K562 (cell line): Measurements from ENCODE around the gene JMJD1C. TPM values are rescaled to one million over a fixed set of nuclear protein-coding genes. Genes with fewer than 3 reads are reported as not detected.

Source experiments
- ARHGAP35 ChIP-seq: fragments of 450-650 bp; IDR thresholded peaks from 2 replicates; pipeline ENCODE4 v1.6.1; 2018; ENCODE audit not compliant: partially characterized antibody
- ARID3B ChIP-seq: fragments of 250-450 bp; sonication (Bioruptor Pico); IDR thresholded peaks from 2 replicates; pipeline ENCODE4 v1.4.0; 2020; ENCODE audit warnings: borderline replicate concordance
- CEBPG ChIP-seq, 3 experiments: fragments of 200-800 bp in 1 of 3; sonication (Bioruptor generic) in 1 of 3; sonication (generic) in 1 of 3; formaldehyde crosslinking in 1 of 3; IDR thresholded peaks in 2 of 3; conservative IDR thresholded peaks in 1 of 3; 2 replicates each; pipeline versions ENCODE4 v1.6.1 to v1.8.0; 2016 to 2022; ENCODE audit warnings: missing compliant biosample characterization in 2 of 3, missing genetic modification characterization in 2 of 3, mild to moderate bottlenecking in 1 of 3, missing genetic modification reagents in 1 of 3
- CHD7 ChIP-seq: fragments of 200-600 bp; sonication (generic); IDR thresholded peaks from one replicate; pipeline ENCODE4 v1.6.1; 2012; ENCODE audit warnings: mild to moderate bottlenecking, low read depth, low read length, inconsistent platforms
- FOXJ2 ChIP-seq: fragments of 200-800 bp; sonication (Bioruptor generic); IDR thresholded peaks from 2 replicates; pipeline ENCODE4 v1.6.1; 2016; ENCODE audit warnings: missing genetic modification characterization, missing compliant biosample characterization
- LCOR ChIP-seq: sonication (generic); formaldehyde crosslinking; IDR thresholded peaks from 2 replicates; pipeline ENCODE4 v1.8.0; 2022; ENCODE audit warnings: mild to moderate bottlenecking, missing genetic modification reagents
- MAFK ChIP-seq: IDR thresholded peaks from 2 replicates; pipeline ENCODE4 v1.6.1; 2011; ENCODE audit warnings: low read length, improper control_type of control experiment
- PML ChIP-seq: IDR thresholded peaks from 2 replicates; pipeline ENCODE4 v1.6.1; 2012; ENCODE audit warnings: low read length, inconsistent platforms
- PPARD ChIP-seq: fragments of 250-450 bp; sonication (Bioruptor Pico); IDR thresholded peaks from 2 replicates; pipeline ENCODE4 v1.8.0; 2022; ENCODE audit warnings: inconsistent platforms, mild to moderate bottlenecking, moderate library complexity
- PYGO2 ChIP-seq: fragments of 450-650 bp; IDR thresholded peaks from 2 replicates; pipeline ENCODE4 v1.6.1; 2016; ENCODE audit warnings: mild to moderate bottlenecking, missing genetic modification characterization, moderate library complexity, missing compliant biosample characterization
- SMARCA4 ChIP-seq: fragments of 450-650 bp; IDR thresholded peaks from 2 replicates; pipeline ENCODE4 v1.6.1; 2016
- SMARCB1 ChIP-seq: IDR thresholded peaks from 2 replicates; pipeline ENCODE4 v1.6.1; 2011; ENCODE audit warnings: improper control_type of control experiment, low read depth; ENCODE audit not compliant: insufficient read length
- SMARCE1 ChIP-seq: fragments of 450-650 bp; IDR thresholded peaks from 2 replicates; pipeline ENCODE4 v1.7.1; 2016; ENCODE audit warnings: mild to moderate bottlenecking
- SRSF1 ChIP-seq: fragments of 200-400 bp; formaldehyde crosslinking; IDR thresholded peaks from 2 replicates; pipeline ENCODE4 v1.6.1; 2017; ENCODE audit warnings: mild to moderate bottlenecking, low read depth, low read length, moderate library complexity
- ZEB2 ChIP-seq: fragments of 450-650 bp; IDR thresholded peaks from 2 replicates; pipeline ENCODE4 v1.6.1; 2016
- ZNF696 ChIP-seq: fragments of 250-450 bp; sonication (Bioruptor Pico); conservative IDR thresholded peaks from 2 replicates; pipeline ENCODE4 v1.4.0; 2020; ENCODE audit warnings: mild to moderate bottlenecking, moderate library complexity
- polyA plus RNA-seq, 8 experiments: library from polyadenylated mRNA; depleted of rRNA in 4 of 8; stranded (reverse) in 5 of 8; unstranded in 3 of 8; fragments of >200 nt; fragmentation: Nextera tagmentation in 2 of 8; fragmentation: Illumina TruSeq in 1 of 8; extraction: Ambion mirVana in 2 of 8; extraction: Trizol in 1 of 8; gene quantifications; 2 replicates each; pipeline versions ENCODE4 v1.2.1 to v1.2.3, GENCODE V29; 2011 to 2014; ENCODE audit warnings: inconsistent platforms in 1 of 8, missing spikeins in 1 of 8
- total RNA-seq, 7 experiments: library from RNA; depleted of rRNA in 6 of 7; stranded (reverse); fragments of >200 nt in 6 of 7; fragmentation: Illumina TruSeq in 2 of 7; extraction: Trizol in 2 of 7; gene quantifications; 2 replicates each; pipeline versions ENCODE4 v1.2.1 to v1.2.3, GENCODE V29; 2011 to 2021; ENCODE audit warnings: low replicate concordance in 1 of 7

JMJD1C gene
- total and polyA plus RNA-seq, 9 of the 15 experiments (the other 6 are each of a cell fraction or from before 2014, with no cell fraction given): 25.3 to 68.0 (median 47.2) TPM

- TF ChIP-seq ZEB2: 0 out of 2 replicates have a peak, but pooled peaks have one; percentile 34
- TF ChIP-seq ARID3B (CRISPR knock-in tag): no peak
- TF ChIP-seq LCOR (CRISPR knock-in tag): no peak
- TF ChIP-seq CHD7: no peak
- no peak for TF ChIP-seq SMARCB1
- TF ChIP-seq CEBPG (CRISPR knock-in tag; IDR thresholded peaks at IDR 0.05): no peak
- TF ChIP-seq CEBPG (tag; conservative IDR thresholded peaks at IDR 0.05 in 1 of 2, IDR thresholded peaks at IDR 0.05 in 1 of 2): peak; percentile 58 to 66
- peak; percentile 52; the same call in 1 of the 2 replicates for TF ChIP-seq SMARCE1
- no peak for TF ChIP-seq ZNF696
- no peak for TF ChIP-seq SRSF1
- TF ChIP-seq SMARCA4: peak; percentile 53; the same call in 1 of the 2 replicates
- no peak for TF ChIP-seq PML
- no peak for TF ChIP-seq ARHGAP35
- TF ChIP-seq PPARD (CRISPR knock-in tag): no peak
- TF ChIP-seq PYGO2 (tag): no peak
- TF ChIP-seq FOXJ2: no peak
- no peak for TF ChIP-seq MAFK
Observed at GRCh38 chr10:63437116-63437949, 28.4 kb downstream of the JMJD1C start (continued).
